ENCODE measurements around the gene GPR12. TPM values are rescaled to one million over a fixed set of nuclear protein-coding genes. Genes with fewer than 3 reads are reported as not detected.
A peak's percentile ranks its signal among the peaks of the same experiment; 100 is the strongest.

Gene GPR12
- total and polyA plus RNA-seq, 2 experiments from 2014 or later: not detected

DNA sequence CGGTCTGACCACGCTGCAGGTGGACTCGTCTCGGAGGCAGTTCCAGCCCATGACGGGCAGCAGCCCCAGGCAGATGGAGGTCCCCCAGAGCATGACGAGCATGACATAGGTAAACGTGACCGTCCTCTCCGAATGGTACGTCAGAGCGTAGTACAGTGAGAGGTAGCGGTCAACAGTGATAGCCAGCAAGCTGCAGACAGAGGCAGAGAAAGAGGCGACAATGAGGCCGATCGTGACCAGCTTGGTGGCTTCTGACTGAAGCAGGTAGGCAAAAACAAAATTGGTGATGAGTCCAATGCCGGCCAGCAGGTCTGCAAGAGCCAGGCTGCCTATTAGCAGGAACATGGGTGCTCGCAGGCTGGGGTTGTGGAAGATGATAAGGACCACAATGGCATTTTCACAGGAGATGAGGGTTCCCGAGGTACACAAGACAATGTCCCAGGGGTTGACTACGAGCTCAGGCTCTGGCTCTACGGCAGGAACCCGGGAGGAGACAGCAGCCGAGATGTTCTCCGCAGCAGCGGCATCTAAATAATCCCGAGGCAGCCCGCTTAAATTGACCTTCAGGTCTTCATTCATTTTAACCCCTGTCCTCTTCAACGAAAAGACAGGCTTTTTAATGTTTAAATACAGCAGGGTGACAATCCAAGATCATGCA, 1.2 kb downstream of the GPR12 start:
- peaks cover 4% of the 10 kb centered on the region for H3K4me1 ChIP-seq (ENCODE audit: insufficient read depth)
- H3K36me3 ChIP-seq (replicated peaks; ENCODE audit: insufficient read depth, low read depth): no peaks in the 10 kb centered on the region
- peak overlapping the region; percentile 40 for H2AFZ ChIP-seq
- no peaks in the 10 kb centered on the region for H3K9me2 ChIP-seq (replicated peaks; ENCODE audit: insufficient read depth)
- no peak overlapping the region for H3K27ac ChIP-seq
- 66% methylated on average over 27 of the region's 27 CpGs for WGBS (ENCODE audit: low lambda C conversion rate, missing lambda C conversion rate)
- DNase-seq (ENCODE audit: low spot score): no peak
- TF ChIP-seq EZH2phosphoT487 (IDR thresholded peaks at IDR 0.05; ENCODE audit: low read depth, severe bottlenecking, unreplicated experiment) (no peak), EZH2 (IDR thresholded peaks at IDR 0.05; ENCODE audit: borderline replicate concordance) (no peak)
- TF ChIP-seq, protein P1, sequence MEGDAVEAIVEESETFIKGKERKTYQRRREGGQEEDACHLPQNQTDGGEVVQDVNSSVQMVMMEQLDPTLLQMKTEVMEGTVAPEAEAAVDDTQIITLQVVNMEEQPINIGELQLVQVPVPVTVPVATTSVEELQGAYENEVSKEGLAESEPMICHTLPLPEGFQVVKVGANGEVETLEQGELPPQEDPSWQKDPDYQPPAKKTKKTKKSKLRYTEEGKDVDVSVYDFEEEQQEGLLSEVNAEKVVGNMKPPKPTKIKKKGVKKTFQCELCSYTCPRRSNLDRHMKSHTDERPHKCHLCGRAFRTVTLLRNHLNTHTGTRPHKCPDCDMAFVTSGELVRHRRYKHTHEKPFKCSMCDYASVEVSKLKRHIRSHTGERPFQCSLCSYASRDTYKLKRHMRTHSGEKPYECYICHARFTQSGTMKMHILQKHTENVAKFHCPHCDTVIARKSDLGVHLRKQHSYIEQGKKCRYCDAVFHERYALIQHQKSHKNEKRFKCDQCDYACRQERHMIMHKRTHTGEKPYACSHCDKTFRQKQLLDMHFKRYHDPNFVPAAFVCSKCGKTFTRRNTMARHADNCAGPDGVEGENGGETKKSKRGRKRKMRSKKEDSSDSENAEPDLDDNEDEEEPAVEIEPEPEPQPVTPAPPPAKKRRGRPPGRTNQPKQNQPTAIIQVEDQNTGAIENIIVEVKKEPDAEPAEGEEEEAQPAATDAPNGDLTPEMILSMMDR (IDR thresholded peaks at IDR 0.05; ENCODE audit: poor library complexity): no peak
- peaks cover 80% of the 10 kb centered on the region for H3K27me3 ChIP-seq
- H4K20me1 ChIP-seq (ENCODE audit: insufficient read depth, poor library complexity, severe bottlenecking): no peaks in the 10 kb centered on the region
- peak overlapping the region; percentile 36 for H3K4me3 ChIP-seq
- H3K9me3 ChIP-seq (ENCODE audit: low read depth): no peaks in the 10 kb centered on the region
- no peaks in the 10 kb centered on the region for H3K79me2 ChIP-seq
- peak overlapping the region; percentile 91 for H3K4me2 ChIP-seq

DNA sequence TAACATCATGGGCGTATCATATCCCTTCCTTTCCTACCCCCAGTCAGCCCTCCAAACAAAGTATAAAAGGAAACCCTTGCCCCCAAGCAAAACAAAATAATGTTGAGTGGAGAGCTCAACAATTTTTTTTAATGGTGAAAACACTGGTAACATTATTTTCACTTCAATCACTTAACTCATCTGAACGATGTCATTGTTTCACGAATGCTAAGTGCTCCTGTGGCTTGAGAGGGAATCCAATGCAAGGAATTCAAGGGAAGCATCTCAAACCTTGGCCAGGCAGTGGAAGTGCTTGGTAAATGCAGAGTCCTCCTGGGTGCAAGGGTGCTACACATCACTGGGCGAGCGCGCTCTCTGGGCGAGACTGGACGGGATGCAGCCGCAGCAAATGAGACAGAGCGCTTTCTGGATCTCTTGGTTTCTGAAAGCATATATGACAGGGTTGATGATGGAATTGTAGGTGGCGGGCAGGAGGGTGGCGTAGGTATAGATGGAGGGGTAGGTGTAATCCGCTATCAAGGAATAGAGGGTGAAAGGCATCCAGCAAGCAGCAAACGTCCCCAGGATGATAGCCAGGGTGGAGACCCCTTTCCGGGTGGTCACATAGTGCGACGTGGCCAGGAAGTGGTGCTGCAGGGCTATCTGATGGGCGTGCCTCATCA, 2.0 kb downstream of the GPR12 start:
- 82% methylated on average over 18 of the region's 18 CpGs for WGBS (ENCODE audit: low lambda C conversion rate, missing lambda C conversion rate)
- H3K4me3 ChIP-seq: no peak overlapping the region
- H4K20me1 ChIP-seq (ENCODE audit: insufficient read depth, poor library complexity, severe bottlenecking): no peaks in the 10 kb centered on the region
- no peak overlapping the region for H3K4me2 ChIP-seq
- TF ChIP-seq, protein P1 (IDR thresholded peaks at IDR 0.05; ENCODE audit: poor library complexity): no peak
- TF ChIP-seq EZH2phosphoT487 (IDR thresholded peaks at IDR 0.05; ENCODE audit: low read depth, severe bottlenecking, unreplicated experiment) (no peak), EZH2 (IDR thresholded peaks at IDR 0.05; ENCODE audit: borderline replicate concordance) (no peak)
- no peaks in the 10 kb centered on the region for H3K9me2 ChIP-seq (replicated peaks; ENCODE audit: insufficient read depth)
- H3K36me3 ChIP-seq (replicated peaks; ENCODE audit: insufficient read depth, low read depth): no peaks in the 10 kb centered on the region
- H3K4me1 ChIP-seq (ENCODE audit: insufficient read depth): peaks cover 4% of the 10 kb centered on the region
- no peak for DNase-seq (ENCODE audit: low spot score)
- no peaks in the 10 kb centered on the region for H3K79me2 ChIP-seq
- no peak overlapping the region for H2AFZ ChIP-seq
- H3K27ac ChIP-seq: no peak overlapping the region
- no peaks in the 10 kb centered on the region for H3K9me3 ChIP-seq (ENCODE audit: low read depth)
- peaks cover 73% of the 10 kb centered on the region for H3K27me3 ChIP-seq

DNA sequence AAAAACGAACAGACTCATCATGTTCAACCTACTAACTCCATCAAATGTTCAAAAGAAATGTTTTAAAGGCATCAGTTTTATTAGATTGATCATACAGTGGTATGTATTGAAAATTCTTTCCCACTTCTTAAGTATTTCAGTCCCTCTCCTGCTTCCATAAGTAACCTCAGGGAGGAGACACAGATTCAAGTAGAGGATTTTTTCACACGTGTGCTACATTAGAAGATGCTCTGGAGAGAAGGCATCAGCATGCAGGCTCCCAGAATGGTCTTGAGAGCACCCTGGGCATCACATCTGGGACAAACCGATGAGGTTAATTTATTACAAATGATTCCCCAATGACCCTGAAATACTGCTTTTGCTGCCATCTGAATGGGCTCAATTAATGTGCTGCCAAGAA, 3.6 kb downstream of the GPR12 start:
- no peak for DNase-seq (ENCODE audit: low spot score)
- Histone ChIP-seq H3K27ac (no peak overlapping the region), H2AFZ (no peak overlapping the region), H3K9me2 (replicated peaks; ENCODE audit: insufficient read depth) (no peaks in the 10 kb centered on the region), H3K4me2 (no peak overlapping the region), H3K4me3 (no peak overlapping the region), H3K27me3 (peaks cover 68% of the 10 kb centered on the region), H3K36me3 (replicated peaks; ENCODE audit: insufficient read depth, low read depth) (no peaks in the 10 kb centered on the region), H3K79me2 (no peaks in the 10 kb centered on the region), H4K20me1 (ENCODE audit: insufficient read depth, poor library complexity, severe bottlenecking) (no peaks in the 10 kb centered on the region), H3K4me1 (ENCODE audit: insufficient read depth) (peaks cover 4% of the 10 kb centered on the region), H3K9me3 (ENCODE audit: low read depth) (no peaks in the 10 kb centered on the region)
- TF ChIP-seq EZH2 (IDR thresholded peaks at IDR 0.05; ENCODE audit: borderline replicate concordance): no peak
- TF ChIP-seq, protein P1 (IDR thresholded peaks at IDR 0.05; ENCODE audit: poor library complexity): no peak
- no peak for TF ChIP-seq EZH2phosphoT487 (IDR thresholded peaks at IDR 0.05; ENCODE audit: low read depth, severe bottlenecking, unreplicated experiment)
- WGBS (ENCODE audit: low lambda C conversion rate, missing lambda C conversion rate): 47% methylated on average over 3 of the region's 3 CpGs
